ENCODE data around the gene PLEKHG2. TPM values are rescaled to one million over a fixed set of nuclear protein-coding genes. Genes with fewer than 3 reads are reported as not detected.

PLEKHG2 gene
- total RNA-seq, 3 donors from 2014 or later (not counting 1 experiment from before 2014, with no cell fraction given) = 70.2 to 129 (median 80.7) TPM

- intact Hi-C loops (cut with micrococcal nuclease) = loop anchor here (2.0 to 5.0 kb wide), 3 partner anchors 31 to 119 kb away; partner anchors contain the start of genes EID2B, SAMD4B and SUPT5H
- Mint-ChIP-seq H3K27ac (peak overlapping the region; percentile 96 to 97), H3K4me1 (peaks cover 48 to 58% of the 10 kb centered on the region in 2 donors), H3K36me3 (peaks cover 7% of the 10 kb centered on the region), H3K9me3 (no peaks in the 10 kb centered on the region), H3K27me3 (ENCODE audit: low read depth in 2 of 2) (no peaks in the 10 kb centered on the region), H3K4me3 (peak overlapping the region; percentile 97)
- Histone ChIP-seq H3K4me1 (ENCODE audit: control insufficient read depth, insufficient read depth, low read length) (peaks cover 41% of the 10 kb centered on the region), H3K27ac (ENCODE audit: low read length) (peak overlapping the region; percentile 82), H3K36me3 (ENCODE audit: control insufficient read depth, insufficient read depth, low read length) (peaks cover 11% of the 10 kb centered on the region), H3K4me3 (ENCODE audit: low read length) (peak overlapping the region; percentile 70), H3K9me3 (ENCODE audit: control insufficient read depth, insufficient read depth, low read length) (no peaks in the 10 kb centered on the region), H3K27me3 (ENCODE audit: control insufficient read depth, insufficient read depth, low read length) (no peaks in the 10 kb centered on the region)
- 5% methylated on average over 54 of the region's 54 CpGs for WGBS (ENCODE audit: insufficient coverage)
- TF ChIP-seq CTCF (IDR thresholded peaks at IDR 0.05) = no peak
- DNase-seq (peak; percentile 44 to 59), ATAC-seq (no peak)
Measured at GRCh38 chr19:39413272-39413910, 922 bp downstream of the PLEKHG2 start.

GRCh38 chr19:39413911-39414608, 1.6 kb downstream of the PLEKHG2 start:
- Histone ChIP-seq H3K27ac (ENCODE audit: low read length) (peak overlapping the region; percentile 45), H3K36me3 (ENCODE audit: control insufficient read depth, insufficient read depth, low read length) (peaks cover 8% of the 10 kb centered on the region), H3K27me3 (ENCODE audit: control insufficient read depth, insufficient read depth, low read length) (no peaks in the 10 kb centered on the region), H3K4me3 (ENCODE audit: low read length) (no peak overlapping the region), H3K9me3 (ENCODE audit: control insufficient read depth, insufficient read depth, low read length) (no peaks in the 10 kb centered on the region), H3K4me1 (ENCODE audit: control insufficient read depth, insufficient read depth, low read length) (peaks cover 34% of the 10 kb centered on the region)
- H3K36me3 Mint-ChIP-seq = peaks cover 2% of the 10 kb centered on the region
- H3K4me3 Mint-ChIP-seq = peak overlapping the region; percentile 93
- 83% methylated on average over 18 of the region's 18 CpGs for WGBS (ENCODE audit: insufficient coverage)
- intact Hi-C loops (cut with micrococcal nuclease) = loop anchor here (2.0 to 5.0 kb wide), 3 partner anchors 31 to 118 kb away; partner anchors contain the start of genes EID2B, SAMD4B and SUPT5H
- H3K27me3 Mint-ChIP-seq (ENCODE audit: low read depth in 2 of 2) = no peaks in the 10 kb centered on the region
- peaks cover 41 to 51% of the 10 kb centered on the region in 2 donors for H3K4me1 Mint-ChIP-seq
- peak overlapping the region; percentile 96 to 97 for H3K27ac Mint-ChIP-seq
- no peak for TF ChIP-seq CTCF (IDR thresholded peaks at IDR 0.05)
- no peaks in the 10 kb centered on the region for H3K9me3 Mint-ChIP-seq
- no peak for ATAC-seq
- DNase-seq = peak in 1 of 2 donors; percentile 45

GRCh38 chr19:39415111-39416046, 2.9 kb downstream of the PLEKHG2 start:
- WGBS (ENCODE audit: insufficient coverage) = 93% methylated on average over 35 of the region's 35 CpGs
- Histone ChIP-seq H3K4me1 (ENCODE audit: control insufficient read depth, insufficient read depth, low read length) (peaks cover 27% of the 10 kb centered on the region), H3K4me3 (ENCODE audit: low read length) (no peak overlapping the region), H3K27me3 (ENCODE audit: control insufficient read depth, insufficient read depth, low read length) (no peaks in the 10 kb centered on the region), H3K9me3 (ENCODE audit: control insufficient read depth, insufficient read depth, low read length) (no peaks in the 10 kb centered on the region), H3K27ac (ENCODE audit: low read length) (no peak overlapping the region), H3K36me3 (ENCODE audit: control insufficient read depth, insufficient read depth, low read length) (peaks cover 8% of the 10 kb centered on the region)
- Mint-ChIP-seq H3K4me1 (peaks cover 32 to 42% of the 10 kb centered on the region in 2 donors), H3K27ac (peak overlapping the region; percentile 96 to 97), H3K4me3 (peak overlapping the region; percentile 28), H3K36me3 (no peaks in the 10 kb centered on the region), H3K27me3 (ENCODE audit: low read depth in 2 of 2) (no peaks in the 10 kb centered on the region), H3K9me3 (no peaks in the 10 kb centered on the region)
- no peak for TF ChIP-seq CTCF (IDR thresholded peaks at IDR 0.05)
- no peak for ATAC-seq
- intact Hi-C loops (cut with micrococcal nuclease) = no loop called here
- DNase-seq = peak in 1 of 2 donors; percentile 38

Measured in natural killer cell (primary cell).